Astrocyte of the hippocampus (primary cell): ENCODE results near the gene SPATA31C1.
"Not testable (repeated sequence)": the region's sequence is repeated elsewhere in the genome, so short reads cannot be mapped to it uniquely, and the experiment has no call there.

ENCODE experiments used
- DNase-seq: peaks from one replicate; pipeline ENCODE4 v3.0.0; 2011; ENCODE audit warnings: low read depth, low spot score

Gene SPATA31C1

DNA sequence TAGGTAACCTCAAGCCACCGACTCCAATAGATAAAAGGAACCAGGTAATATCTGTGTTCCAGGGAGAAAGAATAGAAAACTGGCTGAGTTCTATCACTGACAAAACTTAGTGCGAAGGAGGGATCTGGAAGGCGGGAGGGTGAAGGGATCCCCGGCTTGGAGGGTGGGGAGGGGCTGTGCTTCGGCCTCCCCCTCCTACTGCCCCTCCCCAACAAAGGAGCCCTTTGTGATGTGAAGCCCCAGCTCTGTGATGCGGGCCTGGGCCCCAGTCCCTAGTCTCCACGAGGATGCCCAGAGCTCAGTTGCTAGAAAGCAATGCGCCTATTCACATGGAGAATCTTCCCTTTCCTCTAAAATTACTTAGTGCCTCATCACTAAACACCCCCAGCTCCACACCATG lies at the start of gene SPATA31C1:
SPATA31C1 (plus strand) TSS at position 301 of the 400 bp plus-strand sequence.
- not testable (repeated sequence) for DNase-seq

GRCh38 chr9:87868175-87868574 lies 49.6 kb upstream of the SPATA31C1 start:
- no peak for DNase-seq

GRCh38 chr9:87868635-87869034 lies 49.1 kb upstream of the SPATA31C1 start:
- DNase-seq, result no peak

- no peak for DNase-seq
Measured at GRCh38 chr9:87869082-87869481, 48.7 kb upstream of the SPATA31C1 start.

- DNase-seq, result no peak
Measured at GRCh38 chr9:87871425-87872078, 46.2 kb upstream of the SPATA31C1 start.

DNA sequence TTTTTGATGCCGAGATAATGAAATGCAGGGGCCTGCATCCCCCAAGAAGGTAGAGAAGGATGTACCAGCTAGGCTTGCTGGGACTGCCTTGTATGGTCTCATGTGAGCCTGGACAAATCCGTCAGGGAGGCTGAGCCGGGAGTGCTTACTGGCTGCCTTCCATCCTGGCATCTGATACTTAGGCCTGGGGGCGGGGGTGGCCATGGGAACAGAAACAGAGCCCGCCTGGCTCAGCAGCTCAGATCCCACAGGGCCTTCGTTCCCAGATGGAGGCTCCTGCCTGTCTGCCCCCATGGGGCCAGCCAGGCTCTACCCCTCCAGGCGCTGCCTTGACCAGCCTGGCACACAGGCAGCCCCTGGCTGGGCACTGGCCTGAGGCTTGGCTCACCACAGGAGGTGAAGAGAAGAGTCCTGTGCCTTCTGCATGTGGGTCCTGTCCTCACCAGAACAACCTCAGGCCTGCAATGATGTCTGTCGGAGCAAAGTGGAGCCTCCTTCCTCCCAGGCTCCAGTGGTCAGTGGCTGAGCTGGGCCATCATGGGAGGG lies 45.6 kb upstream of the SPATA31C1 start:
- DNase-seq, result peak; percentile 77

DNA sequence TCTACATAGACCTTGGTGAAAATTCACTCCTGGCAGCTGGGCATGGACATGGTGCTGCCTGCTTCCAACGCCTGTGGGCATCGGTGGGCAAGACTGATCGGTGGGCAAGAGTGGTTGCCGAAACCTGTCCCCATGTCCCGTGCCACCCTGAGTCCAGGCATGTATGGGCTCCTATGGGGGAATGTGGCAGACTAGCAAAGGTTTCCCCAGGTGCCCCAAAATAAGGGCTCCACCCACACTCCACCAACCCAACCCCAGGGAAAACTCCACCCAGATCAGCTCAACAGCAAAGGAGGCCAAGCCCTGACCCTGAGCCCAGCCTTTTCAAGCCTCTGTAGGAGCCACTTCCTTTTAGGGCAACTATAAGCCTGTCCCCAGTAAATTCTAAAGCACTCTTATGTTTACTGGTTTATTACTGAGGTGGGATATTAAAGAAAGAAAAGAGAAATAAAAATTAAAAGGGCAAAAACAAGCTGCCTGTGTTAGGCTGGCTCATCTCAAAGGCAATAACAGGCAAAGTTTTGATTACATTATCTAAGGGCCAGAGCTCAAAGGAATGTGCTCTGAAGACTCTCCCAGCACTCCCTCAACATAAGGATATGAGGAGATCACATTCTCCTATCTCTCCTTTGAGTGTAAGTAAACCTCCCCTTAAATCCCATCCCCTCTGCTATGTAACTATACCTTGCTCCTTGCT lies 44.0 kb upstream of the SPATA31C1 start:
- no peak for DNase-seq

- no peak for DNase-seq
Measured at GRCh38 chr9:87874304-87874623, 43.5 kb upstream of the SPATA31C1 start.

GRCh38 chr9:87875060-87875459 lies 42.7 kb upstream of the SPATA31C1 start:
- DNase-seq, result no peak

DNA sequence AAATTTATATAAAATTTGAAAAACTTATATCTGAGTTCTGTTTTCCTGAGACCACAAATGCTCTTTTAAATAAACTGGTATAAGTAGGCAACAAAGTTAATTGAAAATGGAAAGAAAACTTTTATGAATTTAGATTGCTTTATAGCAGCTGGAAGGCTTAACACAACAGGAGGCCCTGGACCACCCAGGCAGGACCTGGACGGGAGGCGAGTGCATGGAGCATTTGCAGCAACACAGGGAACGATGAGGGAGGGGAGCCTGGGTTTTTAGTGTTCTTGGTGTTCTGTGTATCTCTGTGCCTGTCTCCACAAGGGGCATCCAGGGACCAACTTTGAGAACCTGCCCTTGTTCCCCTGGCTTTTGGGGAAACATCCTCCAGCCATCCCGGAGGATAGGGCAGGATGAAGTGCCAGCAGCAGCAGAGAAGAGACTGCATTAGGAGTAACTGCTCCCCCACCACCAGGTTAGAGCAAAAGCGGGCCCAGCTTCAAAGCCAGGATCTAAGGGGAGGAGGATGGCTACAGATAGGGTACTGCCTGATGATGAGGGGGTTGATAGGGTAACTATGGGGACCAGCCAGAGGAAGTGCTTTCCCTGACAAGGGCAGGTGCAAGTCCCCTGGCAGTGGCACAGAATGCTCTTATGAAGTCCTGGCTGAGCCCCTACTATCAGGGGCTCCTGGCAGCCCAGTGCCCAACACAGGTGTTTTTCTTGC lies 41.8 kb upstream of the SPATA31C1 start:
- no peak for DNase-seq

DNA sequence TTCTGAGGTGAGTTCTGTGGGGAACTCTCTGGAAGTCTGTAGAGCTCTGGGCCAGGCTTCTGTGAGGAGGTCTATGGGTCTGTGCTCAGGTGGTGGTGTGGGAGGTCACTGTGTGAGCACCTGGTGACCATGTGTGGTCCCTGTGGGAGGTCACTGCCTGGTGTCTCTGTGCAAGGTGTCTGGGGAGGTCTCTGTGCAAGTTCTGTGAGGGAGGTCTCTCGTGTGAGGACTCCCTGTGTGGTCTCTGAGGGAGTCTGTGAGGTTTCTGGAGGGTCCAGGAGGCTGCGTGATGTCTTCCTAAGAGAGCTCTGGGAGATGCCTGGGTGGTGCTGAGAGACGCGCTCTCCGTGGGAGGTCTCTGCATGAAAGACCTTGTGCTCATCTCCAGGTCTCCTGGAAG lies 41.1 kb upstream of the SPATA31C1 start:
- DNase-seq, result no peak

GRCh38 chr9:87878989-87879511 lies 38.7 kb upstream of the SPATA31C1 start:
- DNase-seq, result peak; percentile 67

DNA sequence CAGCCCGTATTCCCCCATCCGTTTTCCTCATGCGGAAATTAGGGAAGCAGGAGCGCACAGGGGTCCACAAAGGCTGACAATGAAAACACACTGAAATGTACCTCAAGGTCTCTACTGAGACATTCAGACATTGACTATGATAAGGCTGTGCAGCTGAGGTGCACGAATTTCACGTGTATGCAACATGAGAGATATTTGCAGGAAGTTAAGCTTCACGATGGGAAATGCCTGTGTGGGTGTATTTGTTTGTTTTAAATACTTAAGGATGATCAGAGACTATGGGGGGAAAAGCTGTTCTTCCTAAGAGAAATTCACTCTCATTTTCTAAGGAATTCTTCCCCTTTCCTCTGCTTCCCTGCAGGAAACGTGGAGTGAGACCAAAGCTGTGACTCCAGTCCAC lies 37.6 kb upstream of the SPATA31C1 start:
- DNase-seq, result no peak

- DNase-seq, result no peak
Measured at GRCh38 chr9:87880683-87881082, 37.1 kb upstream of the SPATA31C1 start.

DNA sequence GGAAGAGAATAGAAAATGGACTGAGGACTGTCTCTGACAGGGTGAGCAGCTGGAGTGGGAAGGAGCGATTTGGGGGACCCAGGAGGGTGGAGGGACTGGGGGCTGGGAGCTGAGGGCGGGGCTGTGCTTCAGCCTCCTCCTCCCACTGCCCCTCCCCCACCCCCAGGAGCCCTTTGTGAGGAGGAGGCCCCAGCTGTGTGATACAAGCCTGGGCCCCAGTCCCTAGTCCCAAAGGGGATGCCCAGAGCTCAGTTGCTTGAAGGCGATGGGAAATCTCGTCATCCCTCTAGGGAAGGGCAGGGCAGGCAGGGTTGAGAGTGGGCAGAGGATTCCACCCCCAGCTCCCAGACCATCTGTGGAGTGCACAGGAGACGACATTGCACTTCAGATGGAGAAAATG lies 35.1 kb upstream of the SPATA31C1 start, which contains the start of gene SPATA31E1:
SPATA31E1 (plus strand) TSS at position 251 of the 400 bp plus-strand sequence; CDS start at position 266, 15 bp downstream.
- DNase-seq, result no peak

- DNase-seq, result no peak
Measured at GRCh38 chr9:87883274-87883673, 34.5 kb upstream of the SPATA31C1 start.

- no peak for DNase-seq
Measured at GRCh38 chr9:87883990-87884389, 33.8 kb upstream of the SPATA31C1 start.

DNA sequence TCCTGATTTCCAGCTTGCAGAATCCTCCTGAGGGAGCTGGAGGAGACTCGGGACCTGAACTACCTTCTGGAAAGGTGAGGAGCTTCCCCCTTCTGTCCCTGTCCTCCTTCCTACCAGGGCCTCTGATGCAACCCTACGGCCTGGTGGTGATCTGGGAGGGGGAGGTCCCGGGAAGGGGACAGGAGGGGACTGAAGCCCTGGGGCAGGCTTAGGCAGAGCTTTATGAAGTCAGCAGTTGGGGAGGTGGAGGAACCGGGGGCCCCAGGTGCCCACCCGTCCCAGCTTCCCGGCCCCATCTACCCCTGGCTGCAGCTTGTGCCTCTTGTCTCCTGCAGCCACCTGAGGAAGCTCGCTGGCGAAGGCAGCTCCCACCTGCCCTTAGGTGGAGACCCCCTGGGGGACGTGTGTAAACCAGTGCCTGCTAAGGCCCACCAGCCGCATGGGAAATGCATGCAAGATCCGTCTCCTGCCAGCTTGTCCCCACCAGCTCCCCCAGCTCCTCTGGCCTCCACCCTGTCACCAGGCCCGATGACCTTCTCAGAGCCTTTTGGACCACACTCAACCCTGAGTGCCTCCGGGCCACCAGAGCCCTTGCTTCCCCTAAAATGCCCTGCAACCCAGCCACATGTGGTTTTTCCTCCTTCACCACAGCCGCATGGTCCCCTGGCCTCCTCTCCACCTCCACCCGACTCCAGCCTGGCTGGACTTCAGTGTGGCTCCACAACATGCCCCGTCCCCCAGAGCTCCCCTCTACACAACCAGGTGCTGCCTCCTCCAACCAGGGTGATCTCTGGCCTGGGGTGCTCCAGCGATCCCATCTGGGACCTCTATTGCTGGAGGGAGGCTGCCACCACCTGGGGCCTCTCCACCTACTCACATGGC lies 32.9 kb upstream of the SPATA31C1 start:
- DNase-seq, result no peak

GRCh38 chr9:87885484-87886189 lies 32.1 kb upstream of the SPATA31C1 start:
- no peak for DNase-seq

DNA sequence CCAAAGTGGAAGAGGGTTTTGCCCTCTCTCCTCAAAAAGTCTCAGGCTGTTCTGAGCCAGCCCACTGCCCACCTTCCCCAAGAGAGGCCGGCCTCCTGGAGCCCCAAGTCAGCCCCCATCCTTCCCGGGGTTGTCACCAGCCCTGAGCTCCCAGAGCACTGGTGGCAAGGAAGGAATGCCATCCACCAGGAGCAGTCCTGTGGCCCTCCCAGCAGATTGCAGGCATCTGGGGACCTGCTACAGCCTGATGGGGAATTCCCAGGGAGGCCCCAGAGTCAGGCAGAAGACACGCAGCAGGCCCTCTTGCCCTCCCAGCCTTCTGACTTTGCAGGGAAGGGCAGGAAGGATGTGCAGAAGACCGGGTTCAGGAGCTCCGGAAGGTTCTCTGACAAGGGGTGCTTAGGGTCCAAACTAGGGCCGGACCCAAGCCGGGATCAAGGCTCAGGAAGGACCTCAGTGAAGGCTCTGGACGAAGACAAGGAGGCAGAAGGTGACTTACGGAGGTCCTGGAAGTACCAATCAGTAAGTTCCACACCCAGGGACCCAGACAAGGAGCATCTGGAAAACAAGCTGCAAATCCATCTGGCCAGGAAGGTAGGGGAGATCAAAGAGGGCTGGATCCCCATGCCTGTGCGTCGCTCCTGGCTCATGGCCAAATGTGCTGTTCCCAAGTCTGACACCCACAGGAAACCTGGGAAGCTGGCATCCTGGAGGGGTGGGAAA lies 31.4 kb upstream of the SPATA31C1 start:
- no peak for DNase-seq
